ENCODE results near the gene VWA3B.
A peak's percentile ranks its signal among the peaks of the same experiment; 100 is the strongest.

VWA3B gene

GRCh38 chr2:98089941-98090340 lies 3.0 kb downstream of the VWA3B start:
- H3K4me3 ChIP-seq = no peak overlapping the region
- H3K27me3 ChIP-seq = peaks cover 0 to 2% of the 10 kb centered on the region in 2 donors
- intact Hi-C loops (cut with DNase I; ENCODE audit: low total_unique reads) = loop anchor here (10.0 kb wide), 1 partner anchor 55 kb away; no protein-coding TSS in a partner anchor
- no peak for DNase-seq
- no peaks in the 10 kb centered on the region for H3K36me3 ChIP-seq
- peaks cover 0 to 16% (median 10%) of the 10 kb centered on the region in 4 donors for H3K4me1 ChIP-seq
- H3K9me3 ChIP-seq = no peaks in the 10 kb centered on the region
- no peak overlapping the region for H3K27ac ChIP-seq
- no peak for TF ChIP-seq CTCF (IDR thresholded peaks at IDR 0.05)

- Histone ChIP-seq H3K9me3 (peaks cover 0 to 3% (median 3%) of the 10 kb centered on the region in 3 donors), H3K4me1 (peaks cover 0 to 16% (median 10%) of the 10 kb centered on the region in 4 donors), H3K4me3 (no peak overlapping the region), H3K36me3 (no peaks in the 10 kb centered on the region), H3K27me3 (no peaks in the 10 kb centered on the region), H3K27ac (no peak overlapping the region)
- intact Hi-C loops (cut with DNase I; ENCODE audit: low total_unique reads) = no loop called here
- no peak for DNase-seq
- TF ChIP-seq CTCF (IDR thresholded peaks at IDR 0.05) = no peak
Measured at GRCh38 chr2:98090951-98091350, 4.0 kb downstream of the VWA3B start.

GRCh38 chr2:98091738-98092137 lies 4.8 kb downstream of the VWA3B start:
- no peak for TF ChIP-seq CTCF (IDR thresholded peaks at IDR 0.05)
- Histone ChIP-seq H3K36me3 (no peaks in the 10 kb centered on the region), H3K4me1 (peaks cover 0 to 9% (median 5%) of the 10 kb centered on the region in 4 donors), H3K27me3 (no peaks in the 10 kb centered on the region), H3K27ac (no peak overlapping the region), H3K9me3 (peaks cover 0 to 8% (median 3%) of the 10 kb centered on the region in 3 donors), H3K4me3 (no peak overlapping the region)
- DNase-seq = peak in 1 of 2 donors; percentile 25
- intact Hi-C loops (cut with DNase I; ENCODE audit: low total_unique reads) = no loop called here

GRCh38 chr2:98093146-98093545 lies 6.2 kb downstream of the VWA3B start:
- Histone ChIP-seq H3K36me3 (no peaks in the 10 kb centered on the region), H3K27me3 (no peaks in the 10 kb centered on the region), H3K4me3 (no peak overlapping the region), H3K9me3 (peaks cover 0 to 10% (median 3%) of the 10 kb centered on the region in 3 donors), H3K27ac (no peak overlapping the region), H3K4me1 (no peaks in the 10 kb centered on the region)
- no peak for TF ChIP-seq CTCF (IDR thresholded peaks at IDR 0.05)
- no peak for DNase-seq
- intact Hi-C loops (cut with DNase I; ENCODE audit: low total_unique reads) = no loop called here

- H3K27me3 ChIP-seq = no peaks in the 10 kb centered on the region
- intact Hi-C loops (cut with DNase I; ENCODE audit: low total_unique reads) = no loop called here
Measured at GRCh38 chr2:98093611-98094010, 6.6 kb downstream of the VWA3B start.

More at GRCh38 chr2:98093611-98094010, 6.6 kb downstream of the VWA3B start:
- H3K4me1 ChIP-seq = no peaks in the 10 kb centered on the region
- H3K4me3 ChIP-seq = no peak overlapping the region
- no peaks in the 10 kb centered on the region for H3K36me3 ChIP-seq
- H3K9me3 ChIP-seq = peaks cover 0 to 10% (median 3%) of the 10 kb centered on the region in 3 donors
- H3K27ac ChIP-seq = no peak overlapping the region
- TF ChIP-seq CTCF (IDR thresholded peaks at IDR 0.05) = no peak
- no peak for DNase-seq

Measured in tibial artery (tissue), 4 donors.